Smooth muscle cell of the pulmonary artery (primary cell): Measurements from ENCODE around the gene CTSC. TPM values are rescaled to one million over a fixed set of nuclear protein-coding genes. Genes with fewer than 3 reads are reported as not detected.

ENCODE experiments used
- total RNA-seq: library from RNA; depleted of rRNA; stranded (reverse); fragments of >200 nt; gene quantifications from 2 replicates; pipeline ENCODE4 v1.2.3, GENCODE V29; 2014

The CTSC gene
- total RNA-seq = 38.1 and 39.1 TPM in 2 replicates

GRCh38 chr11:88337181-88337986 is at the start of gene CTSC:
CTSC (minus strand) TSS chr11:88337736; CDS start chr11:88337672, 64 bp downstream.

Other genes with a start within 250 kb of the CTSC start
- 0.52 and 3.1 TPM in 2 replicates for gene RAB38, start 162.3 kb downstream of the CTSC start, total RNA-seq